HepG2 (cell line): ENCODE data around the gene REPIN1. TPM values are rescaled to one million over a fixed set of nuclear protein-coding genes. Genes with fewer than 3 reads are reported as not detected.

Experiments
- AKAP8 ChIP-seq: sonication (generic); formaldehyde crosslinking; IDR thresholded peaks from 2 replicates; pipeline ENCODE4 v1.5.1; 2020; ENCODE audit warnings: mild to moderate bottlenecking, missing genetic modification reagents
- MAZ ChIP-seq, 2 experiments: sonication (generic) in 1 of 2; formaldehyde crosslinking in 1 of 2; IDR thresholded peaks; 2 replicates each; pipeline versions ENCODE4 v1.5.0 to v1.6.1; 2012 to 2020; ENCODE audit warnings: low read depth in 2 of 2, mild to moderate bottlenecking in 2 of 2, borderline replicate concordance in 1 of 2, improper control_type of control experiment in 1 of 2, low read length in 1 of 2, missing genetic modification reagents in 1 of 2, moderate library complexity in 1 of 2
- REPIN1 ChIP-seq: sonication (generic); formaldehyde crosslinking; IDR thresholded peaks from 2 replicates; pipeline ENCODE4 v1.8.0; 2022; ENCODE audit warnings: missing genetic modification reagents, low read depth, mild to moderate bottlenecking, borderline replicate concordance
- SPEN ChIP-seq: sonication (generic); formaldehyde crosslinking; IDR thresholded peaks from 2 replicates; pipeline ENCODE4 v1.5.1; 2020; ENCODE audit warnings: low read depth, mild to moderate bottlenecking, missing genetic modification reagents
- TBX2 ChIP-seq: sonication (generic); formaldehyde crosslinking; IDR thresholded peaks from 2 replicates; pipeline ENCODE4 v1.5.0; 2020; ENCODE audit warnings: missing genetic modification reagents, mild to moderate bottlenecking, borderline replicate concordance
- ZNF333 ChIP-seq: sonication (generic); formaldehyde crosslinking; IDR thresholded peaks from 2 replicates; pipeline ENCODE4 v1.4.0; 2020; ENCODE audit warnings: mild to moderate bottlenecking, missing genetic modification reagents, borderline replicate concordance
- ZNF556 ChIP-seq: sonication (generic); formaldehyde crosslinking; IDR thresholded peaks from 2 replicates; pipeline ENCODE4 v1.4.0; 2020; ENCODE audit warnings: mild to moderate bottlenecking, missing genetic modification reagents, borderline replicate concordance
- polyA plus RNA-seq, 8 experiments: library from polyadenylated mRNA; depleted of rRNA in 3 of 8; stranded (reverse) in 7 of 8; unstranded in 1 of 8; fragments of >200 nt; fragmentation: Illumina TruSeq in 4 of 8; extraction: Trizol in 4 of 8; gene quantifications; 2 replicates each; pipeline versions ENCODE4 v1.2.1 to v1.2.3, GENCODE V29; 2011 to 2016; ENCODE audit warnings: low read depth in 4 of 8, missing spikeins in 1 of 8, mixed read lengths in 1 of 8; ENCODE audit not compliant: insufficient read depth in 1 of 8
- total RNA-seq, 5 experiments: library from RNA; depleted of rRNA; stranded (reverse); fragments of >200 nt; fragmentation: Illumina TruSeq; extraction: Trizol; gene quantifications; 2 replicates each; pipeline ENCODE4 v1.2.3, GENCODE V29; 2016; ENCODE audit warnings: low read depth in 1 of 5
- TF ChIP-seq, protein P1 (sequence below), 2 experiments: sonication (generic) in 1 of 2; formaldehyde crosslinking in 1 of 2; IDR thresholded peaks; 2 replicates each; pipeline versions ENCODE4 v1.5.1 to v1.6.1; 2011 to 2020; ENCODE audit warnings: borderline replicate concordance in 1 of 2, low read depth in 1 of 2, low read length in 1 of 2, mild to moderate bottlenecking in 1 of 2, missing genetic modification reagents in 1 of 2, moderate library complexity in 1 of 2
- TF ChIP-seq, protein P2 (sequence below): sonication (generic); formaldehyde crosslinking; IDR thresholded peaks from 2 replicates; pipeline ENCODE4 v1.9.0; 2022; ENCODE audit warnings: low read depth, missing genetic modification reagents
- TF ChIP-seq, protein P3 (sequence below): sonication (generic); formaldehyde crosslinking; IDR thresholded peaks from 2 replicates; pipeline ENCODE4 v1.5.0; 2020; ENCODE audit warnings: missing genetic modification reagents
- TF ChIP-seq, protein P4 (sequence below): sonication (generic); formaldehyde crosslinking; IDR thresholded peaks from 2 replicates; pipeline ENCODE4 v1.9.0; 2021; ENCODE audit warnings: mild to moderate bottlenecking, missing genetic modification reagents
- TF ChIP-seq, protein P5 (sequence below): IDR thresholded peaks from 2 replicates; pipeline ENCODE4 v1.6.1; 2016; ENCODE audit warnings: mild to moderate bottlenecking, missing biosample characterization, missing genetic modification reagents
- TF ChIP-seq, protein P6 (sequence below): sonication (generic); formaldehyde crosslinking; IDR thresholded peaks from 2 replicates; pipeline ENCODE4 v1.4.0; 2020; ENCODE audit warnings: mild to moderate bottlenecking, missing genetic modification reagents

The REPIN1 gene
- total and polyA plus RNA-seq, 2 of the 13 experiments (the other 11 are each of a cell fraction or from before 2014, with no cell fraction given): 69.9 to 108 TPM

DNA sequence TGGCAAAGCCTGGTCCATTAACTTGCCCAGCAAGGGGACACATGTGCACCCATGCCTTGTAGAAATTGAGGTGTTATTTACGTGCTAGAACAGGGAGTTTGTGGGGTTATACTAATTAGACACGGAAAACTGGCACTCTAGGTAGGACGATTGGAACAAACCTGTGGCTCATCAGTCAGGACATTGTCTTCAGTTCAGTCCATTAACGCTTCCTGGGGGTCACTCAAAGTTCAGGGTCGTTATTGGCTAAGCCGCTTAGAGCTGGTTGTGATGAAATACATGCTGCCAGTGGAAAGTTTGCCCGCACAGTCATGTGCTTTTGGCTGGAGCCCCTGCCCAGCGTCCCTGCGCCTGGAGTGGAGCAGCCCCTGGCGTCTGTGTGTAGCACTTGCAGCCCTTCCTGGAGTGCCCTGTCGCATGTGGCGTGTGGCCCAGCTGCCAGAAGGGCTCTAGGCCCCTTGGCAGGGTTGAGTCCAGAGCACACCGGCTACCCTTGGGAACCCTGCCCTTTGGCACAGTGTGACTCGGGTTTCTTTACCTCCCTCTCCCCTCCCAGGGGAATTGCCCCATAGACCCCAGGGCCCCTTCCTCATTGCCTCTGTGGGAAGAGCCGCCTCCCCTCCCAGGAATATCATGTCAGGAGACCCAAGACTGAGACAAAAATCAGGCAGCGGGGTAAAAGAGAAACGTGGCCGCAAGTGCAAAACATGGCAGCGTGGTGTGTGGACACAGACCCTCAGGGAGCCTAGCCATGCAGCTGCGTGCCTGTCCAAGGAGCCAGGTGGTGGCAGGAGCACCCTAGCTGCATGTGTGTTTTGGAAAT, 20.3 kb downstream of the REPIN1 start (continued):
- TF ChIP-seq, protein P1, sequence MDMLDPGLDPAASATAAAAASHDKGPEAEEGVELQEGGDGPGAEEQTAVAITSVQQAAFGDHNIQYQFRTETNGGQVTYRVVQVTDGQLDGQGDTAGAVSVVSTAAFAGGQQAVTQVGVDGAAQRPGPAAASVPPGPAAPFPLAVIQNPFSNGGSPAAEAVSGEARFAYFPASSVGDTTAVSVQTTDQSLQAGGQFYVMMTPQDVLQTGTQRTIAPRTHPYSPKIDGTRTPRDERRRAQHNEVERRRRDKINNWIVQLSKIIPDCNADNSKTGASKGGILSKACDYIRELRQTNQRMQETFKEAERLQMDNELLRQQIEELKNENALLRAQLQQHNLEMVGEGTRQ (IDR thresholded peaks at IDR 0.05; ENCODE audit: low read depth, low read length): peak; percentile 52; the same call in 1 of the 2 replicates
- TF ChIP-seq, protein P1 (CRISPR knock-in tag; IDR thresholded peaks at IDR 0.05; ENCODE audit: borderline replicate concordance): peak; percentile 72
- TF ChIP-seq MAZ (IDR thresholded peaks at IDR 0.05; ENCODE audit: borderline replicate concordance, low read depth, low read length) (no peak; the same call in 1 of the 2 replicates), MAZ (CRISPR knock-in tag; IDR thresholded peaks at IDR 0.05; ENCODE audit: low read depth) (peak; percentile 90), TBX2 (CRISPR knock-in tag) (peak; percentile 98), AKAP8 (CRISPR knock-in tag) (peak; percentile 49; the same call in 1 of the 2 replicates), REPIN1 (CRISPR knock-in tag) (peak; percentile 98), ZNF333 (0 out of 2 replicates have a peak, but pooled peaks have one; percentile 50), SPEN (CRISPR knock-in tag) (peak; percentile 52; the same call in 1 of the 2 replicates), ZNF556 (CRISPR knock-in tag) (peak; percentile 85; the same call in 1 of the 2 replicates)
- TF ChIP-seq, protein P2, sequence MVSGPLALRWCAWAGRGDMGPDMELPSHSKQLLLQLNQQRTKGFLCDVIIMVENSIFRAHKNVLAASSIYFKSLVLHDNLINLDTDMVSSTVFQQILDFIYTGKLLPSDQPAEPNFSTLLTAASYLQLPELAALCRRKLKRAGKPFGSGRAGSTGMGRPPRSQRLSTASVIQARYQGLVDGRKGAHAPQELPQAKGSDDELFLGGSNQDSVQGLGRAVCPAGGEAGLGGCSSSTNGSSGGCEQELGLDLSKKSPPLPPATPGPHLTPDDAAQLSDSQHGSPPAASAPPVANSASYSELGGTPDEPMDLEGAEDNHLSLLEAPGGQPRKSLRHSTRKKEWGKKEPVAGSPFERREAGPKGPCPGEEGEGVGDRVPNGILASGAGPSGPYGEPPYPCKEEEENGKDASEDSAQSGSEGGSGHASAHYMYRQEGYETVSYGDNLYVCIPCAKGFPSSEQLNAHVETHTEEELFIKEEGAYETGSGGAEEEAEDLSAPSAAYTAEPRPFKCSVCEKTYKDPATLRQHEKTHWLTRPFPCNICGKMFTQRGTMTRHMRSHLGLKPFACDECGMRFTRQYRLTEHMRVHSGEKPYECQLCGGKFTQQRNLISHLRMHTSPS: peak; percentile 95
- TF ChIP-seq, protein P3, sequence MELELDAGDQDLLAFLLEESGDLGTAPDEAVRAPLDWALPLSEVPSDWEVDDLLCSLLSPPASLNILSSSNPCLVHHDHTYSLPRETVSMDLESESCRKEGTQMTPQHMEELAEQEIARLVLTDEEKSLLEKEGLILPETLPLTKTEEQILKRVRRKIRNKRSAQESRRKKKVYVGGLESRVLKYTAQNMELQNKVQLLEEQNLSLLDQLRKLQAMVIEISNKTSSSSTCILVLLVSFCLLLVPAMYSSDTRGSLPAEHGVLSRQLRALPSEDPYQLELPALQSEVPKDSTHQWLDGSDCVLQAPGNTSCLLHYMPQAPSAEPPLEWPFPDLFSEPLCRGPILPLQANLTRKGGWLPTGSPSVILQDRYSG (CRISPR knock-in tag): no peak
- TF ChIP-seq, protein P4, sequence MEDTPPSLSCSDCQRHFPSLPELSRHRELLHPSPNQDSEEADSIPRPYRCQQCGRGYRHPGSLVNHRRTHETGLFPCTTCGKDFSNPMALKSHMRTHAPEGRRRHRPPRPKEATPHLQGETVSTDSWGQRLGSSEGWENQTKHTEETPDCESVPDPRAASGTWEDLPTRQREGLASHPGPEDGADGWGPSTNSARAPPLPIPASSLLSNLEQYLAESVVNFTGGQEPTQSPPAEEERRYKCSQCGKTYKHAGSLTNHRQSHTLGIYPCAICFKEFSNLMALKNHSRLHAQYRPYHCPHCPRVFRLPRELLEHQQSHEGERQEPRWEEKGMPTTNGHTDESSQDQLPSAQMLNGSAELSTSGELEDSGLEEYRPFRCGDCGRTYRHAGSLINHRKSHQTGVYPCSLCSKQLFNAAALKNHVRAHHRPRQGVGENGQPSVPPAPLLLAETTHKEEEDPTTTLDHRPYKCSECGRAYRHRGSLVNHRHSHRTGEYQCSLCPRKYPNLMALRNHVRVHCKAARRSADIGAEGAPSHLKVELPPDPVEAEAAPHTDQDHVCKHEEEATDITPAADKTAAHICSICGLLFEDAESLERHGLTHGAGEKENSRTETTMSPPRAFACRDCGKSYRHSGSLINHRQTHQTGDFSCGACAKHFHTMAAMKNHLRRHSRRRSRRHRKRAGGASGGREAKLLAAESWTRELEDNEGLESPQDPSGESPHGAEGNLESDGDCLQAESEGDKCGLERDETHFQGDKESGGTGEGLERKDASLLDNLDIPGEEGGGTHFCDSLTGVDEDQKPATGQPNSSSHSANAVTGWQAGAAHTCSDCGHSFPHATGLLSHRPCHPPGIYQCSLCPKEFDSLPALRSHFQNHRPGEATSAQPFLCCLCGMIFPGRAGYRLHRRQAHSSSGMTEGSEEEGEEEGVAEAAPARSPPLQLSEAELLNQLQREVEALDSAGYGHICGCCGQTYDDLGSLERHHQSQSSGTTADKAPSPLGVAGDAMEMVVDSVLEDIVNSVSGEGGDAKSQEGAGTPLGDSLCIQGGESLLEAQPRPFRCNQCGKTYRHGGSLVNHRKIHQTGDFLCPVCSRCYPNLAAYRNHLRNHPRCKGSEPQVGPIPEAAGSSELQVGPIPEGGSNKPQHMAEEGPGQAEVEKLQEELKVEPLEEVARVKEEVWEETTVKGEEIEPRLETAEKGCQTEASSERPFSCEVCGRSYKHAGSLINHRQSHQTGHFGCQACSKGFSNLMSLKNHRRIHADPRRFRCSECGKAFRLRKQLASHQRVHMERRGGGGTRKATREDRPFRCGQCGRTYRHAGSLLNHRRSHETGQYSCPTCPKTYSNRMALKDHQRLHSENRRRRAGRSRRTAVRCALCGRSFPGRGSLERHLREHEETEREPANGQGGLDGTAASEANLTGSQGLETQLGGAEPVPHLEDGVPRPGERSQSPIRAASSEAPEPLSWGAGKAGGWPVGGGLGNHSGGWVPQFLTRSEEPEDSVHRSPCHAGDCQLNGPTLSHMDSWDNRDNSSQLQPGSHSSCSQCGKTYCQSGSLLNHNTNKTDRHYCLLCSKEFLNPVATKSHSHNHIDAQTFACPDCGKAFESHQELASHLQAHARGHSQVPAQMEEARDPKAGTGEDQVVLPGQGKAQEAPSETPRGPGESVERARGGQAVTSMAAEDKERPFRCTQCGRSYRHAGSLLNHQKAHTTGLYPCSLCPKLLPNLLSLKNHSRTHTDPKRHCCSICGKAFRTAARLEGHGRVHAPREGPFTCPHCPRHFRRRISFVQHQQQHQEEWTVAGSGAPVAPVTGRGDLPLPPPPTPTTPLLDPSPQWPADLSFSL: no peak
- TF ChIP-seq, protein P5, sequence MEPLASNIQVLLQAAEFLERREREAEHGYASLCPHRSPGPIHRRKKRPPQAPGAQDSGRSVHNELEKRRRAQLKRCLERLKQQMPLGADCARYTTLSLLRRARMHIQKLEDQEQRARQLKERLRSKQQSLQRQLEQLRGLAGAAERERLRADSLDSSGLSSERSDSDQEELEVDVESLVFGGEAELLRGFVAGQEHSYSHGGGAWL (CRISPR knock-in tag): no peak
- TF ChIP-seq, protein P6, sequence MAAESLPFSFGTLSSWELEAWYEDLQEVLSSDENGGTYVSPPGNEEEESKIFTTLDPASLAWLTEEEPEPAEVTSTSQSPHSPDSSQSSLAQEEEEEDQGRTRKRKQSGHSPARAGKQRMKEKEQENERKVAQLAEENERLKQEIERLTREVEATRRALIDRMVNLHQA (CRISPR knock-in tag): no peak
